K562 (cell line): ENCODE measurements around the gene DENND1A. TPM values are rescaled to one million over a fixed set of nuclear protein-coding genes. Genes with fewer than 3 reads are reported as not detected.

Source experiments
- ATAC-seq: fragments of 200-7000 bp; cut with Tn5 transposase; 3 replicates; pipeline ENCODE4 v1.9.1; 2020; ENCODE audit warnings: moderate library complexity
- BruUV-seq: library from RNA; stranded (reverse); fragments of 400-500 nt; replicated peaks from 2 replicates; lab custom pipeline; 2021; lab: Mats Ljungman, UMichigan
- CTCF ChIA-PET: fragments of 300-600 bp; formaldehyde crosslinking; extraction: SDS; loops from one replicate; lab custom pipeline; 2021; ENCODE audit warnings: low intra/inter-chr PET ratio; lab: Yijun Ruan, JAX
- POLR2A ChIA-PET: fragments of 300-600, 350-650 bp; sonication (Branson Sonifier 250); formaldehyde crosslinking; extraction: SDS; loops from one replicate; lab custom pipeline; 2021; ENCODE audit warnings: antibody characterized with exemption, inconsistent platforms; lab: Yijun Ruan, JAX
- DNase-seq, 4 experiments: peaks; one replicate each; pipeline versions ENCODE4 v3.0.0 to v3.0.0-alpha.2; 2011 to 2018; ENCODE audit warnings: low spot score in 3 of 4, mixed read lengths in 3 of 4; ENCODE audit errors: extremely low read depth in 1 of 4
- FAIRE-seq: peaks from 2 replicates; lab custom pipeline; 2011; peaks lifted over from hg19 to GRCh38; lab: Jason Lieb, UNC
- H2AFZ ChIP-seq: 2 replicates; pipeline ENCODE4 v1.6.0; 2011; ENCODE audit warnings: low read depth, low read length, control low read depth, inconsistent platforms
- H3K27ac ChIP-seq: fragments of 200-600 bp; 3 replicates; pipeline ENCODE4 v1.8.0; 2011; ENCODE audit warnings: low read depth, mild to moderate bottlenecking, control low read depth, inconsistent platforms, low read length, moderate library complexity, mixed read lengths; ENCODE audit errors: extremely low read depth
- H3K27me3 ChIP-seq, 2 experiments: fragments of 300-600 bp in 1 of 2; 2 replicates in 1 of 2; 3 replicates in 1 of 2; pipeline versions ENCODE4 v1.6.0 to v1.8.0; 2011; ENCODE audit warnings: inconsistent platforms in 2 of 2, low read length in 2 of 2, mild to moderate bottlenecking in 1 of 2, mixed read lengths in 1 of 2, moderate library complexity in 1 of 2; ENCODE audit not compliant: control insufficient read depth in 2 of 2, insufficient read depth in 2 of 2
- H3K36me3 ChIP-seq: fragments of 300-600 bp; 3 replicates; pipeline ENCODE4 v1.8.0; 2011; ENCODE audit warnings: mild to moderate bottlenecking, low read length, inconsistent platforms; ENCODE audit not compliant: control insufficient read depth, insufficient read depth
- H3K4me1 ChIP-seq, 2 experiments: fragments of 200-600 bp in 1 of 2; replicated peaks in 1 of 2; 2 replicates in 1 of 2; 3 replicates in 1 of 2; pipeline versions ENCODE4 v1.5.1 to v1.8.0; 2011; ENCODE audit warnings: inconsistent platforms in 2 of 2, low read length in 2 of 2, mild to moderate bottlenecking in 1 of 2, mixed read lengths in 1 of 2, moderate library complexity in 1 of 2; ENCODE audit not compliant: control insufficient read depth in 2 of 2, insufficient read depth in 2 of 2
- H3K4me2 ChIP-seq: 2 replicates; pipeline ENCODE4 v1.6.1; 2011; ENCODE audit warnings: low read length, control low read depth, inconsistent platforms, mixed read lengths; ENCODE audit not compliant: insufficient read depth
- H3K4me3 ChIP-seq: fragments of 200-600 bp; sonication (generic), shearing (Covaris generic); 2 replicates; pipeline ENCODE4 v1.5.1; 2016; ENCODE audit warnings: control low read depth, inconsistent platforms
- H3K79me2 ChIP-seq: fragments of 200-600 bp; 3 replicates; pipeline ENCODE4 v1.8.0; 2011; ENCODE audit warnings: low read length, inconsistent platforms; ENCODE audit not compliant: control insufficient read depth, insufficient read depth
- H3K9ac ChIP-seq, 2 experiments: 2 replicates each; pipeline versions ENCODE4 v1.6.0 to v1.6.1; 2011; ENCODE audit warnings: low read depth in 2 of 2, low read length in 2 of 2, control low read depth in 1 of 2, inconsistent platforms in 1 of 2, mild to moderate bottlenecking in 1 of 2, mixed read lengths in 1 of 2; ENCODE audit not compliant: insufficient read depth in 1 of 2
- H3K9me1 ChIP-seq: one replicate; pipeline ENCODE4 v1.6.0; 2011; ENCODE audit warnings: inconsistent platforms, mild to moderate bottlenecking, low read length, moderate library complexity; ENCODE audit not compliant: control insufficient read depth, insufficient read depth
- H3K9me3 ChIP-seq: replicated peaks from 2 replicates; pipeline ENCODE4 v1.5.1; 2011; ENCODE audit warnings: low read depth, low read length, inconsistent platforms; ENCODE audit not compliant: control insufficient read depth, insufficient read depth
- H4K20me1 ChIP-seq: replicated peaks from 2 replicates; pipeline ENCODE4 v1.6.1; 2011; ENCODE audit warnings: low read length, inconsistent platforms, mixed read lengths; ENCODE audit not compliant: control insufficient read depth, insufficient read depth
- ATF2 ChIP-seq: sonication (generic); formaldehyde crosslinking; IDR thresholded peaks from 2 replicates; pipeline ENCODE4 v1.8.1; 2022; ENCODE audit warnings: missing genetic modification reagents
- CREB3 ChIP-seq: fragments of 450-650 bp; conservative IDR thresholded peaks from 2 replicates; pipeline ENCODE4 v1.6.1; 2016; ENCODE audit warnings: missing genetic modification characterization, low read depth, mild to moderate bottlenecking, missing compliant biosample characterization, moderate library complexity
- HNRNPL ChIP-seq: fragments of 200-400 bp; formaldehyde crosslinking; IDR thresholded peaks from 2 replicates; pipeline ENCODE4 v1.6.1; 2017; ENCODE audit warnings: low read depth, mild to moderate bottlenecking, low read length
- SMAD4 ChIP-seq: fragments of 250-450 bp; sonication (Bioruptor Pico); conservative IDR thresholded peaks from 2 replicates; pipeline ENCODE4 v1.8.0; 2021; ENCODE audit warnings: inconsistent platforms, mild to moderate bottlenecking, moderate library complexity
- SREBF2 ChIP-seq: sonication (generic); formaldehyde crosslinking; IDR thresholded peaks from 2 replicates; pipeline ENCODE4 v1.4.0; 2020; ENCODE audit warnings: mild to moderate bottlenecking, missing genetic modification reagents
- WGBS: fragments of 100-300 bp; shearing (Covaris generic); methylation state at CpG from one replicate; pipeline ENCODE4 v1.1.6; 2016; ENCODE audit warnings: low coverage, mixed read lengths; ENCODE audit not compliant: insufficient coverage; ENCODE audit errors: missing lambda C conversion rate; 5-methylcytosine and 5-hydroxymethylcytosine counted together
- in situ Hi-C: fragments of 300-500 bp; cut with MboI; formaldehyde crosslinking; loops from 4 replicates; pipeline ENCODE4 v1.15.0; 2018; ENCODE audit warnings: inconsistent platforms, mixed read lengths
- intact Hi-C: fragments of 100-400 bp; cut with micrococcal nuclease; formaldehyde crosslinking; loops from 2 replicates; pipeline ENCODE4 v1.14.2; 2022
- polyA plus RNA-seq, 8 experiments: library from polyadenylated mRNA; depleted of rRNA in 4 of 8; stranded (reverse) in 5 of 8; unstranded in 3 of 8; fragments of >200 nt; fragmentation: Nextera tagmentation in 2 of 8; fragmentation: Illumina TruSeq in 1 of 8; extraction: Ambion mirVana in 2 of 8; extraction: Trizol in 1 of 8; gene quantifications; 2 replicates each; pipeline versions ENCODE4 v1.2.1 to v1.2.3, GENCODE V29; 2011 to 2014; ENCODE audit warnings: inconsistent platforms in 1 of 8, missing spikeins in 1 of 8
- total RNA-seq, 7 experiments: library from RNA; depleted of rRNA in 6 of 7; stranded (reverse); fragments of >200 nt in 6 of 7; fragmentation: Illumina TruSeq in 2 of 7; extraction: Trizol in 2 of 7; gene quantifications; 2 replicates each; pipeline versions ENCODE4 v1.2.1 to v1.2.3, GENCODE V29; 2011 to 2021; ENCODE audit warnings: low replicate concordance in 1 of 7
- TF ChIP-seq, protein P1 (sequence below): fragments of 250-450 bp; sonication (Bioruptor Pico); IDR thresholded peaks from 2 replicates; pipeline ENCODE4 v1.9.0; 2021; ENCODE audit warnings: mild to moderate bottlenecking, inconsistent platforms
- TF ChIP-seq, protein P2 (sequence below): fragments of 450-650 bp; IDR thresholded peaks from 2 replicates; pipeline ENCODE4 v1.7.1; 2018; ENCODE audit warnings: mild to moderate bottlenecking, low read depth; ENCODE audit not compliant: partially characterized antibody
- TF ChIP-seq, protein P3 (sequence below): sonication (generic); formaldehyde crosslinking; IDR thresholded peaks from 2 replicates; pipeline ENCODE4 v1.8.1; 2023; ENCODE audit warnings: mild to moderate bottlenecking, missing genetic modification reagents

DENND1A gene
- total and polyA plus RNA-seq, 9 of the 15 experiments (the other 6 are each of a cell fraction or from before 2014, with no cell fraction given): 7.6 to 29.5 (median 15.7) TPM

- FAIRE-seq: no peak
- no peaks in the 10 kb centered on the region for H3K9me1 ChIP-seq
- no peak for DNase-seq
- peak overlapping the region; percentile 77 for H2AFZ ChIP-seq
- ATAC-seq: no peak
- ChIA-PET POLR2A (interaction anchor here (0.6 to 2.2 kb wide), 4 partner anchors 10 to 37 kb away, joined by 3 to 12 read pairs (median 3); no protein-coding TSS in a partner anchor), CTCF (no interaction called here)
- in situ Hi-C loops: no loop called here
- peaks cover 37 to 47% of the 10 kb centered on the region in 2 experiments for H3K4me1 ChIP-seq
- no peaks in the 10 kb centered on the region for H4K20me1 ChIP-seq
- H3K9me3 ChIP-seq: no peaks in the 10 kb centered on the region
- H3K4me3 ChIP-seq: no peak overlapping the region
- 34% methylated on average over 6 of the region's 6 CpGs for WGBS
- BruUV-seq: no TSS peak
- no peaks in the 10 kb centered on the region for H3K79me2 ChIP-seq
- no peaks in the 10 kb centered on the region for H3K27me3 ChIP-seq
- intact Hi-C loops: loop anchor here (1.0 kb wide), 1 partner anchor 31 kb away; no protein-coding TSS in a partner anchor
- no peak overlapping the region for H3K27ac ChIP-seq
- no peak overlapping the region; a peak in 1 of 4 replicates for H3K9ac ChIP-seq
- no peak overlapping the region for H3K4me2 ChIP-seq
- H3K36me3 ChIP-seq: no peaks in the 10 kb centered on the region
- no peak for TF ChIP-seq CREB3
- TF ChIP-seq, protein P1, sequence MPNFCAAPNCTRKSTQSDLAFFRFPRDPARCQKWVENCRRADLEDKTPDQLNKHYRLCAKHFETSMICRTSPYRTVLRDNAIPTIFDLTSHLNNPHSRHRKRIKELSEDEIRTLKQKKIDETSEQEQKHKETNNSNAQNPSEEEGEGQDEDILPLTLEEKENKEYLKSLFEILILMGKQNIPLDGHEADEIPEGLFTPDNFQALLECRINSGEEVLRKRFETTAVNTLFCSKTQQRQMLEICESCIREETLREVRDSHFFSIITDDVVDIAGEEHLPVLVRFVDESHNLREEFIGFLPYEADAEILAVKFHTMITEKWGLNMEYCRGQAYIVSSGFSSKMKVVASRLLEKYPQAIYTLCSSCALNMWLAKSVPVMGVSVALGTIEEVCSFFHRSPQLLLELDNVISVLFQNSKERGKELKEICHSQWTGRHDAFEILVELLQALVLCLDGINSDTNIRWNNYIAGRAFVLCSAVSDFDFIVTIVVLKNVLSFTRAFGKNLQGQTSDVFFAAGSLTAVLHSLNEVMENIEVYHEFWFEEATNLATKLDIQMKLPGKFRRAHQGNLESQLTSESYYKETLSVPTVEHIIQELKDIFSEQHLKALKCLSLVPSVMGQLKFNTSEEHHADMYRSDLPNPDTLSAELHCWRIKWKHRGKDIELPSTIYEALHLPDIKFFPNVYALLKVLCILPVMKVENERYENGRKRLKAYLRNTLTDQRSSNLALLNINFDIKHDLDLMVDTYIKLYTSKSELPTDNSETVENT (CRISPR knock-in tag): no peak
- no peak for TF ChIP-seq ATF2
- TF ChIP-seq SMAD4 (CRISPR knock-in tag): no peak
- TF ChIP-seq, protein P2, sequence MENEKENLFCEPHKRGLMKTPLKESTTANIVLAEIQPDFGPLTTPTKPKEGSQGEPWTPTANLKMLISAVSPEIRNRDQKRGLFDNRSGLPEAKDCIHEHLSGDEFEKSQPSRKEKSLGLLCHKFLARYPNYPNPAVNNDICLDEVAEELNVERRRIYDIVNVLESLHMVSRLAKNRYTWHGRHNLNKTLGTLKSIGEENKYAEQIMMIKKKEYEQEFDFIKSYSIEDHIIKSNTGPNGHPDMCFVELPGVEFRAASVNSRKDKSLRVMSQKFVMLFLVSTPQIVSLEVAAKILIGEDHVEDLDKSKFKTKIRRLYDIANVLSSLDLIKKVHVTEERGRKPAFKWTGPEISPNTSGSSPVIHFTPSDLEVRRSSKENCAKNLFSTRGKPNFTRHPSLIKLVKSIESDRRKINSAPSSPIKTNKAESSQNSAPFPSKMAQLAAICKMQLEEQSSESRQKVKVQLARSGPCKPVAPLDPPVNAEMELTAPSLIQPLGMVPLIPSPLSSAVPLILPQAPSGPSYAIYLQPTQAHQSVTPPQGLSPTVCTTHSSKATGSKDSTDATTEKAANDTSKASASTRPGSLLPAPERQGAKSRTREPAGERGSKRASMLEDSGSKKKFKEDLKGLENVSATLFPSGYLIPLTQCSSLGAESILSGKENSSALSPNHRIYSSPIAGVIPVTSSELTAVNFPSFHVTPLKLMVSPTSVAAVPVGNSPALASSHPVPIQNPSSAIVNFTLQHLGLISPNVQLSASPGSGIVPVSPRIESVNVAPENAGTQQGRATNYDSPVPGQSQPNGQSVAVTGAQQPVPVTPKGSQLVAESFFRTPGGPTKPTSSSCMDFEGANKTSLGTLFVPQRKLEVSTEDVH: no peak
- no peak for TF ChIP-seq SREBF2
- TF ChIP-seq, protein P3, sequence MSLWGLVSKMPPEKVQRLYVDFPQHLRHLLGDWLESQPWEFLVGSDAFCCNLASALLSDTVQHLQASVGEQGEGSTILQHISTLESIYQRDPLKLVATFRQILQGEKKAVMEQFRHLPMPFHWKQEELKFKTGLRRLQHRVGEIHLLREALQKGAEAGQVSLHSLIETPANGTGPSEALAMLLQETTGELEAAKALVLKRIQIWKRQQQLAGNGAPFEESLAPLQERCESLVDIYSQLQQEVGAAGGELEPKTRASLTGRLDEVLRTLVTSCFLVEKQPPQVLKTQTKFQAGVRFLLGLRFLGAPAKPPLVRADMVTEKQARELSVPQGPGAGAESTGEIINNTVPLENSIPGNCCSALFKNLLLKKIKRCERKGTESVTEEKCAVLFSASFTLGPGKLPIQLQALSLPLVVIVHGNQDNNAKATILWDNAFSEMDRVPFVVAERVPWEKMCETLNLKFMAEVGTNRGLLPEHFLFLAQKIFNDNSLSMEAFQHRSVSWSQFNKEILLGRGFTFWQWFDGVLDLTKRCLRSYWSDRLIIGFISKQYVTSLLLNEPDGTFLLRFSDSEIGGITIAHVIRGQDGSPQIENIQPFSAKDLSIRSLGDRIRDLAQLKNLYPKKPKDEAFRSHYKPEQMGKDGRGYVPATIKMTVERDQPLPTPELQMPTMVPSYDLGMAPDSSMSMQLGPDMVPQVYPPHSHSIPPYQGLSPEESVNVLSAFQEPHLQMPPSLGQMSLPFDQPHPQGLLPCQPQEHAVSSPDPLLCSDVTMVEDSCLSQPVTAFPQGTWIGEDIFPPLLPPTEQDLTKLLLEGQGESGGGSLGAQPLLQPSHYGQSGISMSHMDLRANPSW (CRISPR knock-in tag): no peak
- no peak for TF ChIP-seq HNRNPL
Observed at GRCh38 chr9:123335986-123336329, 594.0 kb downstream of the DENND1A start.
